ENCODE measurements around the gene SETD1B.

Gene SETD1B

GRCh38 chr12:121796855-121797751 is 6.7 kb upstream of the SETD1B start:
- no peak for DNase-seq

- no peak for DNase-seq
Measured at GRCh38 chr12:121797937-121798786, 5.6 kb upstream of the SETD1B start.

GRCh38 chr12:121798787-121799155 is 5.0 kb upstream of the SETD1B start:
- DNase-seq: no peak

GRCh38 chr12:121799156-121799841 is 4.5 kb upstream of the SETD1B start:
- DNase-seq: peak; percentile 88

GRCh38 chr12:121799842-121800693 is 3.7 kb upstream of the SETD1B start:
- DNase-seq: peak; percentile 94

- DNase-seq: peak; percentile 84
Measured at GRCh38 chr12:121800694-121801594, 2.9 kb upstream of the SETD1B start.

- peak; percentile 71 for DNase-seq
Measured at GRCh38 chr12:121801595-121802484, 2.0 kb upstream of the SETD1B start.

GRCh38 chr12:121802485-121802842 is 1.3 kb upstream of the SETD1B start:
- no peak for DNase-seq

GRCh38 chr12:121802843-121803698 is 738 bp upstream of the SETD1B start:
- peak; percentile 98 for DNase-seq

- peak; percentile 28 for DNase-seq
Measured at GRCh38 chr12:121804417-121805111, 755 bp downstream of the SETD1B start.

GRCh38 chr12:121805171-121806008 is 1.6 kb downstream of the SETD1B start:
- DNase-seq: peak; percentile 47

- DNase-seq: no peak
Measured at GRCh38 chr12:121806009-121806545, 2.3 kb downstream of the SETD1B start.

GRCh38 chr12:121806546-121807423 is 3.0 kb downstream of the SETD1B start:
- DNase-seq: no peak

- DNase-seq: no peak
Measured at GRCh38 chr12:121807642-121808347, 4.0 kb downstream of the SETD1B start.

- no peak for DNase-seq
Measured at GRCh38 chr12:121808623-121809022, 4.8 kb downstream of the SETD1B start.

GRCh38 chr12:121809712-121810116 is 5.9 kb downstream of the SETD1B start:
- no peak for DNase-seq

Measured in fibroblast of skin of right quadriceps (primary cell).